A172 (cell line): ENCODE data around the gene PLEKHM1. TPM values are rescaled to one million over a fixed set of nuclear protein-coding genes. Genes with fewer than 3 reads are reported as not detected.

ENCODE experiments used
- DNase-seq: peaks from one replicate; pipeline ENCODE4 v3.0.0-alpha.2; 2015; ENCODE audit warnings: low spot score
- total RNA-seq: library from RNA; depleted of rRNA; stranded (reverse); fragments of >200 nt; shearing (Covaris generic); gene quantifications from 2 replicates; pipeline ENCODE4 v1.2.3, GENCODE V29; 2014; rRNA removed

PLEKHM1 gene
- total RNA-seq, 1 experiment from 2014 or later = 15.7 TPM

DNA sequence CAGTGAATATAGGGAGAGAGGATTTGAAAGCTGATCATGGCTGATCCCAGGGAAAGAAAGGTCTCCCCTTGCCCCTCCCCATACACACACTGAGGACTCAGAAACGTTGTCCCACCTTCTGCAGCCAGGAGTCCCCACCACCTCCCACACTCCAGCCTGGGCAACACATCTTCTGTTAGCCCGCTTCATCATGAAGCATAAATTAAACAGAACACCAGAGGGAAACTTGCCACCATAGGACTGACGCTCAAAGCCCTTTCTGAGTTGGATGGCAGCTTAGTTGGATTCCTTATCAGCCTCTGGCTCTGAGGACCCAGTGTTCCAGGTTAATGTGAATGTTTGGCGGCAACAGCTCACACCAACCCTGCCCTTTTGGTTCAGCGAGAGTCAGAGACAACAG, 91.7 kb downstream of the PLEKHM1 start:
- DNase-seq = no peak

DNA sequence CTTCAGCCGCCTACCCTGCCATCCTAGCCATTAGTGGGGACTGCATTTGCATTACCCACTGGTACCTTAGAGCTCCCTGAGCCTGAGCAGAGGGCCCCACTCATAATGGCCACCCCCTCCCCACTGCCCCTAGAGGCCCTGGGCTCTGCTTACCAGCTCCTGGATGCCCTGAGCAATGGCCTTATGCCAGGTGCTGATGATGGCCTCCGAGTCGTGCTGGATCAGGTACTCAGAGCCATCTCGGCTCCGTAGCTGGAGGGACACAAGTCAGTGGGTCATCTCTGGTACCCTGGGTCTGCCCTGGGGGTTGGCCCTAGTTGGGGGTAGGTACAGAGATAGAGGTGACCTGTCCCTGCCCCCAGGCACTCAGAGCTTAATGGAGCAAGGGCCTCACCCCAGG, 92.7 kb downstream of the PLEKHM1 start:
- DNase-seq = no peak

DNA sequence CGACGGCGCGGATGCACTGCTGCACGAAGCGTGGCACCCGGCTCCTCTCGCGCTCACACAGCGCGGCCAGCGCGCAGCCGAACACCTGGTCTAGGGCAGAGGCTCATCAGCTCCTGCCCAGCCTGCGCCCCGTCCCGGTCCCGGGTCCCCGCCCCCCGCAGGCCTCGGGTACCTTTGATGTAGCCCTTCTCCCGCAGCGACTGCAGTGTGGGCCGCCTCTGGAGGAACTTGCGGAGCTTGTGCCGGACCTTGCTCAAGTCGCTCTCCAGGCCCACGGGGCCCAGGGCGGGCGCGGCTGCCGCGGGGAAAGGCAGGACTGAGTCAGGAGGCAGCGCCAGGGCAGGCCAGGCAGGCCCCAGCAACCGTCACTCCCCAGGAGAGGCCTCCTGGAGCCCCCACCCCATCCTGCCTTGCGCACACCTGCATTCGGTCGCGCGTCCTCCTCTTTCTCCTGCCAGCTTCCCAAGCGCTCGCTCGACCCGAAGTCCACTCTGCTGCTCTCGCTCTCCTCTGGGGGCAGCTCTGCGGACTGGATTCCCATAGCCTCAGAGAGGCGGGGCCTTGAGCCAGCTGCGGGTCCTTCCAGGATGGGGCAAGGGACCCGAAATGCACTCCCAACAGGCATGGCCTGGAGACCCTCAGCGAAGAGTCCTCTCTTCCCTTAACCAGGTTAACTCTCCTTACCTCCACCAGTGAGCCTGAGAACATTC, 93.9 kb downstream of the PLEKHM1 start:
- no peak for DNase-seq

DNA sequence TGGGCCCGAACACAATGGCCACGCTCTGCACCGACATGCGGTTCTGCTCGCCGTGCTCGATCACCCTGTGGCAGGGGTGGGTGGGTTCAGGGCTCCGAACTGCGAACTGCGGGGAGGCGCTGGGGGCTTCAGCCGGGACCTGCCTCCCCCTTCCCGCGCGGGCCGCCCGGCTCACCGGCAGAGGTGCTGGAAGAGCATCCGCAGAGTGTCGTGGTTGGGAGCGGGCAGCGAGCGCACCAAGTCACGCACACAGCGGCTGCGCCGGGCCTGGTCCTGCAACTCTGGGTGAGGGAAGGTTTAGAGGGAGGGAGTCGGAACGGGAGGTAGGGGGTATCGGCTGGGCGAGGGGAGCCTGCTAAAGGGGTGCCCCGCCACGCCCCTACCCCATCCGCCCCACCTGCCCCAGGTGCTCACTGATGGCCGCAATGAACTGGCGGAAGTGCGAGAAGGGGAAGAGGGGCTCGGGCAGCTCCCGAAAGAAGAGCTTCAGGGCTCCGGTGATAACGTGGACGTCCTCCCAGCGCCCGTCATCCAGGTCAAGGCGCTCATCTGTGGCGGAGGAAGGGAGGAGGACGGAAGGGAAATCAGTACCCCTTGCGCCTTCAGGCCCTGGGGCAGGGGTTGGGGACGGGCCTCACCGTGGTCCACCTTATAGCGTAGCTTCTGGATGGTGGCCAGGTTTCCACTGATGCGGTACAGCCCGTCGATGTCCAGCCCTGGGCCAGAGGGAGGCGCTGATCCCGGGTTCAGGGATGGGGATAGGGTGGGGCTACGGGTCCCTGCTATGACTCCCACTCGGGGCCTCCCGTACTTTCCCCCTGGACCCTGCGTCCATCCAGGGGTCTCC, 94.7 kb downstream of the PLEKHM1 start:
- DNase-seq = no peak

DNA sequence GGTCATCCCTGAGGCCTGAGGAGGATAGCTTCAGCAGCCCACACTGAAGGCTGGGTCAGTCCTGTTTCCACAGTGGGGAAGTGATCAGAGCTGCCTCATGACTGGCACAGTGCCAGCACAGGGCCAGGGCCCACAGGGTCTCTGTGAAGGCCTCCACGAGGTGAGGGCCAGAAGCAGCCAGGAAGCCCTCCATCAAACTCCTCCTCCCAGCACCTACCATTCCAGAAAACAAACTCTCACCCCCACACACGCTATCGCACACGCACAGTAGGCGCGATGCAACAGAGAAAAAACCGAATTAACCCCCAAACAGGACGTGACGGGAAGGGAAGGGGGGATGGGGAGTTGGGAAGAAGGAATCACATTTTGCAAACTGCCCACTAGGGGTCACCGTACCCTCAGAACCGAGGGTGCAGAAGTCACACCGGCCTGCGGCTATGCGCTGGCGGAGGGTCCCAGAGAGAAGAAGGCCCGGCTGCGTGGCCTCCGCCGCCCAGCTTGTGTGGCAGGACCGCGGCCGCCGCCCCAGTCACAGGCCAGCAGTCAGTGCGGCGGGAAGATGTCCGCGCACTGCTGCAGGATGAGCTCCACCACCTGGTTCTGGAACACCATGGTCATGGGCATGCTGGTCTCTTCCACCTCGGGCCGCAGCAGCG, 95.5 kb downstream of the PLEKHM1 start:
- DNase-seq = peak; percentile 67

DNA sequence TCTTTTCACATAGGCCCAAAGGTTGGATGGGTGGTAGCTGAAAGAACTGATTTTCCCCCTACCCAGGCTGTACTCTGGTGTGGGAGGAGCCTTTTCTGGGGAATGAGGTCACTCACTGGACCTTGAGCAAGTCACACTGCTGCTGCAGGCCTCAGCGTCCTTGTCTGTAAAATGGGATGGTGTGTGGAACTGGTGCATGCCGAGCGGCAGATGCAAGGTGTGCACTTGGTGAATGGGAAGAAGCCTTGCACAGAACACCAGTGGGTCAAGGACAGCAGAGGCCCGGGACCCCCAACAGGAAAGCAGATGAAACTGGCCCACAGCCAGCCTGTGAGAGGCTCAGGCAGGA, 96.0 kb downstream of the PLEKHM1 start:
- DNase-seq = no peak

DNA sequence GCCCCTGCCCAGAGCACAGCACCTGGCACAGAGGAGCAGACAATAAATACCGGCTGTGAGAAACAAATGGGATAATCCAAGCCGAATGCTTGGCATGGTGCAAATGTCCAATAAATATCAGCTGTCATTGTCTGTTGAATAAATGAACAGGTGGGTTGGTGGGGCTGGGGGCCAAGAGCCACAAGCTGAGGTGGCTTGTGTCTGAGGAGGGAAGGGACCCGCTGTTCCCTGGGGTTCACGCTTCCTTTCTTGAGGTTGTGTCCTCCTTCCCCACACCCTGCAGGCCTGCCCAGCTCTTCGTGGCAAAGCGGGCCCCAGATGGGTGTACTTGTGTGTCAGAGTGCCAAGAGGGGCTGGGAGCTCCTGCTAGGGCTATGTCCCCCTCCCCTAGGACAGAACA, 96.4 kb downstream of the PLEKHM1 start:
- no peak for DNase-seq

DNA sequence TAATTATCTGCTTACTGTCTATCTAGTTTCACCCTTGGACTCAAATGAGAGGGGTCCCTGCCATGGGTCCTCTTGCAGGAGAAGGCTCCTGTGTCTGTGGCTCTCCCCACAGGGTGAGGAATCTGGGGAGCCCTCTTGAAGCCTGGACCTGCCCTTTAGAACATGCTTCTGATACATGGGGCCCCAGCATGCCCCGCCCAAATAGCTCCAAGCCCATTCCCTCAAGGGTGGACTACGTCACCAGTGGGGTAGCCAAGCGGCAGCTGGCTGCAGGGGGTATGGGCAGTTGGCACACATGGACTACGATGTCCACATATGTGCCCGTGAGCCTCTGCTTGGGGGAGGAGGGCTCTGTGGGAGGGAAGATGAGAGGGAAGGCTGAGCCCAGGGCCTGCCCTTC, 97.1 kb downstream of the PLEKHM1 start:
- DNase-seq = no peak

DNA sequence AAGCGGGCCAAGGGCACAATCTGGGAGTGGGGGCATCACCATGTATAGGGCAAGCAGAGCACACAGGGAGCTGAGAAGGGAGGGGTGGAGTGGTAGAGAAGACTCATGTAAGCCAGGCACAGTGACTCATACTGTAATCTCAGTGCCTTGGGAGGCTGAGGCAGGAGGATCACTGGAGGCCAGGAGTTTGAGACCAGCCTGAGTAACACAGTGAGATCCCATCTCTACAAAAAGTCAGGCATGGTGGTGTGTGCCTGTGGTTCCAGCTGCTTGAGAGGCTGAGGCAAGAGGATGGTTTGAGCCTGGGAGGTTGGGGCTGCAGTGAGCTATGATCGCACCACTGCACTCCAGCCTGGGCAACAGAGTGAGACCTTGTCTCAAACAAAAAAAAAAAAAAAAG, 98.6 kb downstream of the PLEKHM1 start:
- DNase-seq = no peak

DNA sequence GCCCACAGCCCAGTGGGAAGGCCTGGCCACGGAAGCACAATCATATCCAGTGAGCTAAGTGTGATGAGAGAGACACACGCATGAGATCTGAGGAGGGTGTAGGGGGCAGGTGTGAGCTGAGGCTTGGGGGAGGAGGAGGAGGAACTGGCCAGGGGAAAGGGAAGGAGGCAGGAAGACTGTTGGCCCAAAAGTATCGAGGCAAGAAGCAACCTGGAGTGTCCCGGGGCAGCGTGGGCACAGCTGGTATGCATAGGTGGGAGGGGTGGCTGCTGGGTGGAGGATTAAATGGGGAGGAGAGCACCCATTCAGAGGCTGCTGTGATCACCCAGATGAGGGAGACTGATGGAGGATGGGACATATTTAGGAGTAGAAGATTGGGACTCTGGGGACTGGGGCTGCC, 99.2 kb downstream of the PLEKHM1 start:
- no peak for DNase-seq

DNA sequence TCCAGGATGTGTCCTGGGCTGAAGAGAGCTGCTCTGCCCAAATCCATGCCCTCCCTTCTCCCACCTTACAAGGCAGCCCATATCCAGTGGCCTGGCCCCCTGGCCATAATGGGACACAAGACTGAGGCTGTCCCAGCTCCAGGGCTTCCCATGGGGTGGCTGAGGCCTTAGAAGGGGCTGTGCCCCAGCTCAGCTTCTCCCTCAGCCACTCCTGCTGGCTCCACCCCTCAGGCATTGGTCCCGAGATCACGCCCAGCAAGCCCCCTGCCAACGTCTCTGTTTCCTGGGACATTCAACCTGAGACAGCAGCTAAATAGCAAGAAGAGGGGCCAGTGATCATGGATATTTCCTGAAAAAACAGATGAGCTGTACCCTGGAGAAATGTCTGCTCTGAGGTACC, 101.2 kb downstream of the PLEKHM1 start:
- no peak for DNase-seq

DNA sequence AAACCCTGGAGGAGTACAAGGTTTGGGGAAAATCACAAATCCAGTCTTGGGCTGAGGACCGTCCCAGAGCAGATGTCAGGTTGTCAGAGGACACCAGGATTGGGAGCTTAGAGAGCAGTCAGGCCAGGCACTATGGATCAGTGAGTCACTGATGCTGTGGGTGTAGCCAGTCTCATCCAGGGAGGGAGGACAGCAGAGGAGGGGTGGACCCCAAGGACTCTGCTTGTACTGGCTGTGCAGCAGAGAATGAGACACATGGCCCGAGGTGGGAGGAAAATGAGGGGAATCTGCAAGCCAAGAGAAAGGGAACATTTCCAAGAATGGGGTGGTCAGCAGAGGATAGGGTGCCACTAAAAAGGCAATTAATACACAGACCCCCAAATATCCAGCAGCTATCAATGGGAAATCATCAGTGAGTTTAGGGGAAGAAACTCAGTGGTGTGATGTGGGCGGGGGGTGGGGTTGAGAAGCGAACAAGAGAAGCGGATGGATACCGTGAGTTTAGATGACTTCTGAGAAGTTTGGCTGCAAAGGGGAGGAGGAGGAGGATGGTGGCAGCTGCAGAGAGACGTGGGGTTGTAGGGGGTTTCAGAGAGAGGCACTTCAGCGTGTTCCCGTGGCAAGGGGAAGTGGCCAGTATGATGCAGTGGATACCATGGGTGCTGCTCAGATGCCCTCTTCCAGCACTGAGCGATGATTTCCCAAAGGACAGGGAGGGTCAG, 101.8 kb downstream of the PLEKHM1 start:
- DNase-seq = peak; percentile 43

DNA sequence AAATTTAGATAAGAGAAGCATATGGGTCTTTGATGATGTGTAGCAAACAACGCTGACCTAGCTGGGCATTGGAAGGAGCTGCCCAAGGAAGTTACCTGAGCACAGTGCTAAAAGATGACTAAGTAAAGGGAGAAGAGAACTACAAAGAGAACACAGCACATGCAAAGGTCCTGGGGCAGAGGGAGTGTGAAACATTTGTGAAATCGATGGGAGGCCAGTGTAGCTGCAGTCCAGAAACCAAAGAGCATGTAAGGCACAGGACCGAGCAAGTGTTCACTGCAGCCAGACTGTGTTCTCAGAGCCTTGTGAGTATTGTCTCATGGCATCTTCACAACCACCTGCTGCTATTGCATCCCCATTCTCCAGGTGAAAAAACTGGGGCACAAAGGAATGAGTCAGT, 102.8 kb downstream of the PLEKHM1 start:
- no peak for DNase-seq

DNA sequence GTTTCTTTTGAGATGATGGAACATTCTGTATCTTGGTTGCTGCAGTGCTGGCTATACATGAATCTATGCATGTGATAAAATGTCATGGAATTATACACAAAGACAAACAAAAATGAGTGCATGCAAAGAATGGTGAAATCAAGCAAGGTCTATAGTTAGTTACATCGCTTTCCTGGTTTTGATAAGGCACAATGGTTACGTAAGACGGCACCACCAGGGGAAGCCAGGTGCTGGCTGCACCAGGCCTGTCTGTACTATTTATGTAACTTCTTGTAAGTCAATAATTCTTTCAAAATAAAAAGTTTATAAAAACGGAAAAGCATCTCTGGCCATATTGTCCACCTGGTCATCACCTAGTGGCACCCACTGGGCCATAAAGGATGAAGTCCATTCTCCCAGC, 104.3 kb downstream of the PLEKHM1 start:
- DNase-seq = no peak

Other genes with a start within 250 kb of the PLEKHM1 start
- gene SPATA32, start 228.6 kb downstream of the PLEKHM1 start, total RNA-seq = not detected in 2 replicates
- gene MAP3K14, start 173.7 kb downstream of the PLEKHM1 start, total RNA-seq = 24.8 and 35.5 TPM in 2 replicates
- gene ARHGAP27, start 57.9 kb downstream of the PLEKHM1 start, total RNA-seq = 9.5 and 17.8 TPM in 2 replicates